Uterus (tissue), 2 donors: ENCODE results near the gene PPP3R1.

Source experiments
- POLR2A ChIP-seq, 2 donors: fragments of 450-650 bp; IDR thresholded peaks; one replicate each; pipeline ENCODE4 v1.6.1; 2016; ENCODE audit warnings: antibody characterized with exemption in 2 of 2, mild to moderate bottlenecking in 1 of 2, moderate library complexity in 1 of 2
- TF ChIP-seq, protein P1 (sequence below), 4 experiments: fragments of 200-600 bp in 2 of 4; fragments of 450-650 bp in 2 of 4; sonication (generic) in 2 of 4; IDR thresholded peaks; one replicate each; pipeline ENCODE4 v1.5.1; 2016 to 2019; ENCODE audit warnings: antibody characterized with exemption in 4 of 4, mild to moderate bottlenecking in 2 of 4, moderate library complexity in 1 of 4

DNA sequence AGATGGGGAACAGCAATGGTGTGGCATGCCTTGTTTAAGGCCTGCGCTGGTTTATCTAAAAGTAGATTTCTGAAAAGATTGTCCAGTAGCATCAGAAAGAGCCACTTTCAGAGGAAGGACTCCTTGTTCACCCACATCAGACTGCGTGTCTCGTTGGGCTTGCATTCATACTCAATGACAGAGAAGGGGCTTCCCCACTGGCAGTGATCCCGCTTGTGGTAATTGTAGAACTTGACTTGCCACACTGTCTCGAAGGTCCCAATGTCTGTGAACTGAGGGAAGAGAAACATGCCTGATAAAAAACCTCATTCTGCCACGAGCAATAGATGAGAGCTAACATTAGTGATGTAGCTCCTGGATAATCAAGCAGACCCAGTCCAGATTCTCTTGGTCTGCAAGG, 41.4 kb upstream of the PPP3R1 start:
- TF ChIP-seq, protein P1, sequence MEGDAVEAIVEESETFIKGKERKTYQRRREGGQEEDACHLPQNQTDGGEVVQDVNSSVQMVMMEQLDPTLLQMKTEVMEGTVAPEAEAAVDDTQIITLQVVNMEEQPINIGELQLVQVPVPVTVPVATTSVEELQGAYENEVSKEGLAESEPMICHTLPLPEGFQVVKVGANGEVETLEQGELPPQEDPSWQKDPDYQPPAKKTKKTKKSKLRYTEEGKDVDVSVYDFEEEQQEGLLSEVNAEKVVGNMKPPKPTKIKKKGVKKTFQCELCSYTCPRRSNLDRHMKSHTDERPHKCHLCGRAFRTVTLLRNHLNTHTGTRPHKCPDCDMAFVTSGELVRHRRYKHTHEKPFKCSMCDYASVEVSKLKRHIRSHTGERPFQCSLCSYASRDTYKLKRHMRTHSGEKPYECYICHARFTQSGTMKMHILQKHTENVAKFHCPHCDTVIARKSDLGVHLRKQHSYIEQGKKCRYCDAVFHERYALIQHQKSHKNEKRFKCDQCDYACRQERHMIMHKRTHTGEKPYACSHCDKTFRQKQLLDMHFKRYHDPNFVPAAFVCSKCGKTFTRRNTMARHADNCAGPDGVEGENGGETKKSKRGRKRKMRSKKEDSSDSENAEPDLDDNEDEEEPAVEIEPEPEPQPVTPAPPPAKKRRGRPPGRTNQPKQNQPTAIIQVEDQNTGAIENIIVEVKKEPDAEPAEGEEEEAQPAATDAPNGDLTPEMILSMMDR (IDR thresholded peaks at IDR 0.05): no peak
- no peak for TF ChIP-seq POLR2A (IDR thresholded peaks at IDR 0.05)
